ENCODE measurements around the gene FOXI1. TPM values are rescaled to one million over a fixed set of nuclear protein-coding genes. Genes with fewer than 3 reads are reported as not detected.
"Not testable (repeated sequence)": the region's sequence is repeated elsewhere in the genome, so short reads cannot be mapped to it uniquely, and the experiment has no call there.

The FOXI1 gene
- total RNA-seq, 2 experiments from 2014 or later, result not detected

DNA sequence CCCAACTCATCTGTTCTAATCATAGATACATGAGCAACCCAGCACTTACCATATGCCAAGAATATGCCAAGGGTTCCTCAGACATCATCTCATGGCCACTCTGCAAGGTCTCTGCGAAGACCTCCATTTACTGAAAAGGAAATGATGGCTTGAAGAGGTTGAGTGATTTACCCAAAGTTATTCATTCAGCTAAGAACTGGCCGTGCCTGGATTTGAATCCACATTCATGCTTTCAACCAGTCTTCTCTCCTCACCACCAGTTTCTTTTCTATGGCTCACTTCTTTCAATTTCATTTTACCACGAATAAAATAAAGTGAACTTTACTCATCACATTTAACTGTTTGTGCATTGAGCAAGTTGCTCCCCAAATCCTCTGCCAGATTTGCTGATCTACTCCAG, 27.2 kb upstream of the FOXI1 start:
- CTCF ChIA-PET, result interaction anchor here (1.4 kb wide), 1 partner anchor 8 kb away, joined by 3 read pairs; no protein-coding TSS in a partner anchor
- Mint-ChIP-seq H3K27ac (no peak overlapping the region), H3K4me1 (no peaks in the 10 kb centered on the region), H3K4me3 (no peak overlapping the region), H3K9me3 (ENCODE audit: low read depth) (no peaks in the 10 kb centered on the region), H3K36me3 (peaks cover 66% of the 10 kb centered on the region), H3K27me3 (no peaks in the 10 kb centered on the region)
- DNase-seq (no peak), ATAC-seq (no peak)

DNA sequence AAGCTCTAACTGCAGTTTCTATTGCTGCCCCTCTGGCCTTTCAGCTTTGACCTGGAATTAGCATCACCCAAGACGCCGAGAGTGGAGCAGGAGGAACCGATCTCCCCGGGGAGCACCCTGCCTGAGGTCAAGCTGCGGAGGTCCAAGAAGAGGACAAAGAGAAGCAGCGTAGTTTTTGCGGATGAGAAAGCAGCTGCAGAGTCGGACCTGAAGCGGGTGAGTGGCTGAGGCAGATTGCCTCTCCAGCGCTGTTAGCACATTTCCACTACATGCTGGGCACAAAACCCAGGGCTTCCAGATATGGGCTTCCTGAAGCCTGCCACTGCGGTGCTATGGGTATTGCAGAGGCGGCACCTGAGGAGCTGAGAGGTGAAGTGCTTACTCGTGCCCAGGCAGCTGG, 26.8 kb upstream of the FOXI1 start:
- Mint-ChIP-seq H3K4me1 (no peaks in the 10 kb centered on the region), H3K27me3 (no peaks in the 10 kb centered on the region), H3K36me3 (peaks cover 71% of the 10 kb centered on the region), H3K27ac (no peak overlapping the region), H3K4me3 (no peak overlapping the region), H3K9me3 (ENCODE audit: low read depth) (no peaks in the 10 kb centered on the region)
- no peak for ATAC-seq
- DNase-seq, result no peak
- CTCF ChIA-PET, result interaction anchor here (1.4 kb wide), 1 partner anchor 8 kb away, joined by 3 read pairs; no protein-coding TSS in a partner anchor

DNA sequence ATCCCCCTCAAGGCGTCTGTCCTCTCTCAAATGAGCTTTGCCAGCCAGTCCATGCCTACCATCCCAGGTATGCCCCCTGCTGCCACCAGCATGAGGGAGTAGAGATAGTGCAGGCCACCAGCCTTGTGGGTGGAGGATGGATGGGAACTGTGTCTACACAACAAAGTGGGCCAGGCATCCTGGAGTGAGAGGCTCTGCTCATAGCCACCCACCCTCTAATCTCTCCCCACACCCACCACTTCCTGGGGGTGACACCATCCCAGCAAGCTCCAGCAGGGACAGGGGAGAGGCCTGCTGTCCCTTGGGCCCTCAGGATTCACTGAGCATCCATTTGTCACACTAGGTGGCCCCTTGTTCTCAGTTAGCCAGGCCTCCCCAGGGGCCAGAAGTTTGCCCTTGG, 25.5 kb upstream of the FOXI1 start:
- no peaks in the 10 kb centered on the region for H3K4me1 Mint-ChIP-seq
- no peaks in the 10 kb centered on the region for H3K9me3 Mint-ChIP-seq (ENCODE audit: low read depth)
- DNase-seq (no peak), ATAC-seq (no peak)
- peaks cover 74% of the 10 kb centered on the region for H3K36me3 Mint-ChIP-seq
- no peak overlapping the region for H3K4me3 Mint-ChIP-seq
- no peaks in the 10 kb centered on the region for H3K27me3 Mint-ChIP-seq
- CTCF ChIA-PET, result no interaction called here
- H3K27ac Mint-ChIP-seq, result no peak overlapping the region

DNA sequence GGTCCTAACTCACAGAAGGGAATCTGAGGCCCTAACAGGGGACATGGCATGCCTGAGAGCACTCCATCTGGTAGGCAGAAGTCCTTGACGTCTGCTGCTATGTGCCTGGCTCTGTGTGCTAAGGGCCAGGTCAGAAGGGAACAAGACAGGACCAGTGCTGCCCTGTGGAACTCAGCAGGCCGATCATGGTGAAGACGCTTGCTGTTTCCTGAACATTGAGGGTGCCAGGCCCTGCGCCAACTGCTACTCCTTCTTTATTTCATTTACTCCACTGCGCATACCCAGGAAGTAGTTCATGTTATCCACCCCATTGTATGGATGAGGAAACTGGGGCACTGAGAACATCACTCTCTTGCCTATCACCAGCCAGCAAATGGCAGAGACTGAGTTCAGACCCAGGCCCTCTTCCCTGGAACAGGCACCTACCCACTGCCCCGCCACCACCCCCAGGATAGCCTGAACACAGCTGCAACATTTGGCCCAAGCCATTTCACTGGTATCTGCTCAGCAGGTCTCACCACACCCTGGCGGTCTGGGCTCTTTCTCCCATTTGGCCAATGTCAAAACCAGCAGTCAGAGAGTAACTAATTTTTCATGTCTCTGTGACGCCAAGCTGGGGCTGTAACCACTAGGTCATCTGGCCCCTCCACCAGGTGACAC, 24.8 kb upstream of the FOXI1 start:
- no peaks in the 10 kb centered on the region for H3K4me1 Mint-ChIP-seq
- H3K4me3 Mint-ChIP-seq, result no peak overlapping the region
- peaks cover 75% of the 10 kb centered on the region for H3K36me3 Mint-ChIP-seq
- H3K27ac Mint-ChIP-seq, result no peak overlapping the region
- no peak for ATAC-seq
- no peak for DNase-seq
- CTCF ChIA-PET, result no interaction called here
- H3K9me3 Mint-ChIP-seq (ENCODE audit: low read depth), result no peaks in the 10 kb centered on the region
- no peaks in the 10 kb centered on the region for H3K27me3 Mint-ChIP-seq

DNA sequence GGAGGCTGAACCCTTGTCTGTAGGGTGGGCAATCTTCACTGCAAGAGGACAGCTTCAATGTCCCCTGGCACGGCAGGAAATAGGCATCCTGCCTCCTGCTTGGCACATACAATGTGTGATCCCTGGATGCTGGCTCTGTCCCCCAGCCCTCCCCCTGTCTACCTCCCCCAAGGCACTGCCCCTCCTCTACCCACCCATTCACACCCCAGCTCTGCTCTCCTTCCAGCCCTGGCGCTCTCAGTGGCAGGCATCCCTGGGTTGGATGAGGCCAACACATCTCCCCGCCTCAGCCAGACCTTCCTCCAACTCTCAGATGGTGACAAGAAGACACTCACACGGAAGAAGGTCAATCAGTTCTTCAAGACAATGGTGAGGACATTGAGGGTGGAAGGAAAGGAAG, 24.1 kb upstream of the FOXI1 start:
- Mint-ChIP-seq H3K4me1 (no peaks in the 10 kb centered on the region), H3K9me3 (ENCODE audit: low read depth) (no peaks in the 10 kb centered on the region), H3K27me3 (no peaks in the 10 kb centered on the region), H3K4me3 (no peak overlapping the region), H3K27ac (no peak overlapping the region), H3K36me3 (peaks cover 72% of the 10 kb centered on the region)
- CTCF ChIA-PET, result no interaction called here
- DNase-seq (no peak), ATAC-seq (no peak)

DNA sequence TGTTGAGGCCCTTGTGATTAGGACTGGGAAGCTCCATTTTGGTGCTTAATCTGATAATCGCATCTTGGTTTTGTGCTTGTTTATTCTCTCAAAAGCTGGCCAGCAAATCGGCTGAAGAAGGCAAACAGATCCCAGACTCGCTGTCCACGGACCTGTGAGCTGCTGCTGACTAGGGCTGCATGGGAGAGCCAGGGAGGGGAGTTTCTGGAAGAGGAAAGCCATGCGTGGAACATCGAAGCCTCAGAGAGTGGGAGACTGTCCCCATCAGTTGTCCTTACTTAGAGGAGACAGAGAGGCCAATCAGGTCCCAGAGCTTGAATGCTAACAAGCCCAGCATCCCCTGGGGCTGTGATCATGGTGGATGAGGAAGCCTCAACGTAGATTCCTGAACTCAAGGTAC, 23.0 kb upstream of the FOXI1 start:
- peaks cover 74% of the 10 kb centered on the region for H3K36me3 Mint-ChIP-seq
- ATAC-seq (no peak), DNase-seq (no peak)
- no peaks in the 10 kb centered on the region for H3K27me3 Mint-ChIP-seq
- no peak overlapping the region for H3K4me3 Mint-ChIP-seq
- CTCF ChIA-PET, result interaction anchor here (1.2 kb wide), 1 partner anchor 8 kb away, joined by 3 read pairs; no protein-coding TSS in a partner anchor
- no peak overlapping the region for H3K27ac Mint-ChIP-seq
- H3K4me1 Mint-ChIP-seq, result no peaks in the 10 kb centered on the region
- no peaks in the 10 kb centered on the region for H3K9me3 Mint-ChIP-seq (ENCODE audit: low read depth)

DNA sequence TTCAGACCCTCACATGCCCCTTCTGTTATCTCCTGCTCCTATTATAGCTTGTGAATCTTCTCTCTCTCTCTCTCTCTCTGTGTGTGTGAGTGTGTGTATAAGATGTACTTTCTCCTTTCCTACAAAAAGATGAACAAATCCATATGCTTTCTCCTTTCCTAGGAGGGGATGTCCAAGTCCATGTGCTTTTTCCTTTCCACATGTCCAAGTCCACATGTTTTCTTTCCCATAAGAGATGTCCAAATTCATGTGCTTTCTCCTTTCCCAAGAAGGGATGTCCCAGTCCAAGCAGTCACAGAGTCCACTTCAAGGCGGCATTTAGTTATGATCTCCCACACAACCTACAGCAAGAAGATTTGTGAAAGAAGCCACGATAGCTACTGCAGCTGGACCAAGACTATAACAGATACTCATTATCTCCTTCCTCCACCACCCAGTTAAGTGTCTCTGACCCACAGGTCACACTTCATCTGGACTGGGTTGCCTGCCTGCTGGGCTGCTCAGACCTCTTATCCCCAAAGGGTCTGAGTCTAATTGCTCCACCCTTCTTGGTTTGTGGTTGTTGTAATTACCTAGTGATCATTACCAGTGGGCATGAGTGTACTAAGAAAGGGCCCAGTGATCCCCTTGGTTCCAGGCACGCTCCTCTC, 18.4 kb upstream of the FOXI1 start:
- peaks cover 46% of the 10 kb centered on the region for H3K36me3 Mint-ChIP-seq
- H3K4me1 Mint-ChIP-seq, result no peaks in the 10 kb centered on the region
- H3K4me3 Mint-ChIP-seq, result no peak overlapping the region
- ATAC-seq (no peak), DNase-seq (no peak)
- no peaks in the 10 kb centered on the region for H3K9me3 Mint-ChIP-seq (ENCODE audit: low read depth)
- CTCF ChIA-PET, result no interaction called here
- no peak overlapping the region for H3K27ac Mint-ChIP-seq
- H3K27me3 Mint-ChIP-seq, result no peaks in the 10 kb centered on the region

DNA sequence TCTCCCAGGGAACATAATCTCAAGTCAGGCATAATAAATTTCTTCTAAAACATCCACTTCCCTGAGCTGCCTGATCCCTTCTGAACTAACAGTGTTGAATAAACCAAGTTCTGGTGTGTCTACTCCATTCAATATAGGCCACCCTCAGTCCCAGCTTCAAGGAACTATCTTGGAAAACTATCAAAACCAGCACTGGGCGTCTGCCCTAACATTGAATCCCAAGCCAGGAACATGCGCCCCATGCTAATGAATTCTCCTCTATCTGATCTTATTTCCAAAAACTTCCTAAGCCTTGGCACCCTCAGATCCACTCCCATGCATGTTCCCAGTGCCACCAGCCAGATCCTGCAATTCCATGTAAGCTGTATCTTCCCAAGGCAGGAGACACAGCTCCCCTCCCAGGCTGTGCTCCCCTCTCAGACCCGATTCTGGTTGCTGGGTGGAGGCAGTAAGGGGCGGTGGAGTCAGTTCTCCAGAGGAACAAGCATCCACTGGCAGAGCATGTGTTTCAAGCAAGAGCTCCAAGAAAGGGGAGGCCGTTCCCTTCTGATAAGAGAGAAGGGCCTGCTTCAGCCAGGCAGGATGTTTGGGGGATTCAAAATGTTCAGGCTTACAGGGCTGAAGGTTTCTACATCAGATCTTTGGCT, 13.1 kb upstream of the FOXI1 start:
- H3K4me1 Mint-ChIP-seq, result no peaks in the 10 kb centered on the region
- H3K27ac Mint-ChIP-seq, result no peak overlapping the region
- no peak overlapping the region for H3K4me3 Mint-ChIP-seq
- no peak for ATAC-seq
- peaks cover 5% of the 10 kb centered on the region for H3K36me3 Mint-ChIP-seq
- peaks cover 8% of the 10 kb centered on the region for H3K27me3 Mint-ChIP-seq
- CTCF ChIA-PET, result interaction anchor here (1.5 kb wide), 1 partner anchor 89 kb away, joined by 3 read pairs; no protein-coding TSS in a partner anchor
- no peak for DNase-seq
- no peaks in the 10 kb centered on the region for H3K9me3 Mint-ChIP-seq (ENCODE audit: low read depth)

DNA sequence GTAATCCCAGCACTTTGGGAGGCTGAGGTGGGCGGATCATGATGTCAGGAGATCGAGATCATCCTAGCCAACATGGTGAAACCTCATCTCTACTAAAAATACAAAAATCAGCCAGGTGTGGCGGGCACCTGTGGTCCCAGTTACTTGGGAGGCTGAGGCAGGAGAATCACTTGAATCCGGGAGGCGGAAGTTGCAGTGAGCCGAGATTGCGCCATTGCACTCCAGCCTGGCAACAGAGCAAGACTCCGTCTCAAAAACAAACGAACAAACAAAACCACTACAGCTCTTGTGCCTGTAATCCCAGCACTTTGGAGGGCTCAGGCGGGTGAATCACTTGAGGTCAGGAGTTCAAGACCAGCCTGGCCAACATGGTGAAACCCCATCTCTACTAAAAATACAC, 11.4 kb upstream of the FOXI1 start:
- H3K4me3 Mint-ChIP-seq; H3K4me1 Mint-ChIP-seq; CTCF ChIA-PET; DNase-seq; H3K27ac Mint-ChIP-seq; H3K9me3 Mint-ChIP-seq (ENCODE audit: low read depth); ATAC-seq; H3K36me3 Mint-ChIP-seq: not testable (repeated sequence)
- H3K27me3 Mint-ChIP-seq, result peaks cover 13% of the 10 kb centered on the region

DNA sequence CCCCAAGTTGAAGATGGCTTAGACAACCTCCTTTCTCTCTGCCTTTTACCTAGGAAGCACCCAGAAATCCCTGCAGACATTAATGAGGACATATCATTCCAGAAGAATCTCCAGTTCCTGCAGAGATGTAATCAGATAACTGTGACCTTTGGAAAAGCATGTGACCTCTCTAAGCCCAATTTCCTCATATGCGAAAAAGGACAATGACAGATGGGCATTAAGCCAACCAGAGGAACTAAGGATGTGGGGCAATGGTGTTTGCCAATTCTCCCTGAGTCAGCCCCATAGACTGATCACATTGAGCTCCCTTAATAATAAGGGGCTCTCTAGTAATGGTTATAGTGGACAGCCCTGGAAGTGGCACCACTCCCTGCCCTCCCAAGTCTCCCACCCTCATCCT, 10.1 kb upstream of the FOXI1 start:
- H3K27ac Mint-ChIP-seq, result no peak overlapping the region
- H3K4me1 Mint-ChIP-seq, result no peaks in the 10 kb centered on the region
- ATAC-seq (no peak), DNase-seq (no peak)
- peaks cover 18% of the 10 kb centered on the region for H3K27me3 Mint-ChIP-seq
- H3K4me3 Mint-ChIP-seq, result no peak overlapping the region
- H3K9me3 Mint-ChIP-seq (ENCODE audit: low read depth), result no peaks in the 10 kb centered on the region
- CTCF ChIA-PET, result no interaction called here
- no peaks in the 10 kb centered on the region for H3K36me3 Mint-ChIP-seq

DNA sequence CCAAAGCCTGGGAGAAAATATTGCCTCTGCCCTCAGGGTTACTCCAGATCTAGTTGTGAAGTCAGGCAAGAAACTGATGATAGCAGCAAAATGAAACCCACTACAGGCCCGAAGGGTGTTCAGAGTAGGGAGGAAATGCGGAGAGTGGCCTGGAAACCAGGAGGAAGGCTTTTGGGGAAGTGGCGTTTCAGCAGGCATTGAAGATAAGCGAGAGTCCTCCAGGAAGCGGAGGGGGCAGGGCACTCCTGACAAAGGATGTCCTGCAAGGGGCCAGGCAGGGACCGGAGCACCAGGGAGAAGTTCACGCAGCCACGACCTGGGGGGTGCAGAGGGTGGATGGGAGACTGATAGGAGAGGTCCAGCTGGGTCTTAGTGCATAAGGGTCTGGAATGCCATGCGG, 7.8 kb upstream of the FOXI1 start:
- Mint-ChIP-seq H3K4me3 (no peak overlapping the region), H3K4me1 (no peaks in the 10 kb centered on the region), H3K27ac (no peak overlapping the region), H3K9me3 (ENCODE audit: low read depth) (no peaks in the 10 kb centered on the region), H3K27me3 (peaks cover 18% of the 10 kb centered on the region), H3K36me3 (no peaks in the 10 kb centered on the region)
- ATAC-seq, result no peak
- CTCF ChIA-PET, result interaction anchor here (0.9 kb wide), 1 partner anchor 120 kb away, joined by 4 read pairs; no protein-coding TSS in a partner anchor
- no peak for DNase-seq

DNA sequence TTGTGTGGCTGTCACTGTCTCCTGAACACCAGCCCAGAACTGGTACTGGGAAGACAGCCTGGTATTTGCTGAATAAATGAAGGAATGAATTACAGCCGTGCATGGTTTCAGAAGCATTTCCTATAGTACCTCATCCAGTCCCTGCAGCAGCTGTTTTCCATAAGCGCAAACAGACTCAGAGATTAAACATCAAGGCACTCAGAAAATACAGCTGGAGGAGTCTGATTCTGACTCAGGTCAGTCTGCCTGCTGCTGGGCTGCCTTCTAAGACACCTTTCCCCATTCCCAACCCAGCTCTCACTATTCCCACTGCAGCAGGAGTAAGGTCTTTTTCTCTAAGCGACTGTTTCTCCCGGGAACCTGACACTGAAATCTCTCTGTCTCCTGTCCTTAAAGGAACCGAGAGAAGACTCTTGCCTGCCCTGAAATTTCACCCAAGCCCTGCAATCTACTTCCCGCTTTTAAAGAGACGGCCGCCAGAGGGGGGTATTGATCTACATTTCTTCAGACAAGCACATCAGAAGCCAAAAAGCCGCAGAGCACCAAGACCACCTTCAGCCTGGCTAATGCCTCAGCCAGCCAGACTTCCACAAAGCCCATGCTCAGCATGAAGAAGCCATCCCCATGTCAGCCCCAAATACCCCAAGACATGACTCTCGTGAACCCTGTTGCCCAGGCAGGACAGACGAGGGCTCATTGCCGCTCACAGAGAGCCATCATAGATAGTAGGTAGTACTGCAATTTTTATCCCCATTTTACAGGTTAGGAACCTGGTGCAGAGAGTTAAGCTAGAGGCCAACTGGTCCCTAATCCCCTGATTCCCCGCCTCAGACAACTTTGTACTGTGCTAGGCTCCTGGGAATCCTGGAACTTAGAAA, 5.4 kb upstream of the FOXI1 start:
- H3K36me3 Mint-ChIP-seq, result no peaks in the 10 kb centered on the region
- no peaks in the 10 kb centered on the region for H3K9me3 Mint-ChIP-seq (ENCODE audit: low read depth)
- CTCF ChIA-PET, result interaction anchor here (0.7 to 3.0 kb wide), 10 partner anchors 13 to 533 kb away, joined by 3 to 14 read pairs (median 4); no protein-coding TSS in a partner anchor
- H3K4me1 Mint-ChIP-seq, result no peaks in the 10 kb centered on the region
- ATAC-seq (peak; percentile 65), DNase-seq (peak; percentile 78)
- H3K27me3 Mint-ChIP-seq, result peaks cover 18% of the 10 kb centered on the region
- H3K27ac Mint-ChIP-seq, result no peak overlapping the region
- H3K4me3 Mint-ChIP-seq, result no peak overlapping the region

DNA sequence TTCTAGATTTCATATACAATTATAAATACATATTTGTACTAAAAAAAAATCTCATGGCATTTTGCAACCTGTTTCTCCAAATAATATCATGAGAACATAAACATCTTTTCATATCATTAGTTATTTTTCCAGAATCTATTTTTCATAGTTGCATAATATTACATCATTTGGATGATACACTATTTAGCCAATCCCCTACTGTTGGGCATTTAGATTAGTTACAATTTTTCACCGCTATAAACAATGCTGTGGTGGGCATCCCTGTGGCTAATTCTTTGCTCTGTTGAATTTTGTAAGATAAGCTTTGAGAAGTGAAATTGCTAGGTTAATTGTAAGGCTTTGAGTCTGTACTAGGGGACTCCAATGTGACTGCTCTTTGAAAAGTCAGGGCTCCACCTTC, 2.2 kb upstream of the FOXI1 start:
- Mint-ChIP-seq H3K27ac (no peak overlapping the region), H3K9me3 (ENCODE audit: low read depth) (no peaks in the 10 kb centered on the region), H3K4me3 (no peak overlapping the region), H3K36me3 (no peaks in the 10 kb centered on the region), H3K4me1 (no peaks in the 10 kb centered on the region), H3K27me3 (peaks cover 13% of the 10 kb centered on the region)
- no peak for ATAC-seq
- CTCF ChIA-PET, result no interaction called here
- no peak for DNase-seq

Measured in activated CD8-positive, alpha-beta memory T cell treated with anti-CD3 and anti-CD28 coated beads, Interleukin-2, amount 10 ng/mL, durations not matched to agents 7 days and 5 days (primary cell).